ENCODE data around the gene IGFBP5.

Gene IGFBP5, protein sequence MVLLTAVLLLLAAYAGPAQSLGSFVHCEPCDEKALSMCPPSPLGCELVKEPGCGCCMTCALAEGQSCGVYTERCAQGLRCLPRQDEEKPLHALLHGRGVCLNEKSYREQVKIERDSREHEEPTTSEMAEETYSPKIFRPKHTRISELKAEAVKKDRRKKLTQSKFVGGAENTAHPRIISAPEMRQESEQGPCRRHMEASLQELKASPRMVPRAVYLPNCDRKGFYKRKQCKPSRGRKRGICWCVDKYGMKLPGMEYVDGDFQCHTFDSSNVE

DNA sequence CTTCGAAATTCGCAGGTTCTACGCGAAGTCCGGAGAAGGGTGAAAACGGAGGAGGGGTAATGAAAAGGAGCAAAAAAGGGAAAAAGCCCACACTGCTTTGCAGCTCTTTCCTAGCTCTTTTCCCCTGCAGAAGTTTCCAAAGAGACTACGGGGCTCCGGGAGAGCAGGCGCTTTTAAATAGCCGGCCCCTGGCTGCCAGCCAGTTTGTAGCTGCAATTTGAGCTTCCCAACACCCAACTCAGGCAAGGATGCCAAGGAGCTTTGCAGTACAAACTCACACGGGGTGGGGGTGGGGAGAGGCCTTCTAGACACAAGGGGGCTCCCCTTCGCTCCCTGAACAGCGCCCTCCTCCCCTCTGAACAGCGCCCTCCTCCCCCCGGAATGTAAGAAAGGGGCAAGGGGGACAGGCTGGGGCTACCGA, at the start of gene IGFBP5:
TSS of gene IGFBP5 (minus strand) at position 149 of the 421 bp plus-strand sequence. CDS start 774 bp downstream, outside the sequence.
- Histone ChIP-seq H3K4me3 (peak within 1 kb of the TSS; percentile 25 to 54 (median 33)), H3K27ac (peak within 1 kb of the TSS in 19 of 21 experiments; percentile 9 to 85 (median 50))

DNA sequence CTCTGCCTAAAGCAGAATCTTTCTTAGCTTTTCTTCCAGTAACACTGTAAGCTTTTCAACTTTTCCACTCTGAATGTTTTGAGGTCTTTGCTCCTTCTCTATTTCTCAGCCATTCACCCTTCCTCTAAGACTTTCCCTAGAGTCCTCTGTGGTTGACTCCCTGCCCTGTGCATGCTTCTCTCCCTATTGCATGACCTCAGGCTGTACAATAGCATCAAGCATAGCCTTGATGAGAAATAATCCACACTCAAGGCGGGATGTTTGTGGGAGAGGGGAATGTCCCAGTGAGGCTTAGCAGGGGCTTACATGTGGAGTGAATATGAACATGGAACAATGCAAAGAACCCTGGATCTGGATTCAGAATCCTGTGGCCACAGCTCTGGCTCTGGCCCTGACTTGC, 48.4 kb upstream of the IGFBP5 start:
- no peak overlapping the region for H3K27ac ChIP-seq
- H3K4me3 ChIP-seq, result no peak overlapping the region

DNA sequence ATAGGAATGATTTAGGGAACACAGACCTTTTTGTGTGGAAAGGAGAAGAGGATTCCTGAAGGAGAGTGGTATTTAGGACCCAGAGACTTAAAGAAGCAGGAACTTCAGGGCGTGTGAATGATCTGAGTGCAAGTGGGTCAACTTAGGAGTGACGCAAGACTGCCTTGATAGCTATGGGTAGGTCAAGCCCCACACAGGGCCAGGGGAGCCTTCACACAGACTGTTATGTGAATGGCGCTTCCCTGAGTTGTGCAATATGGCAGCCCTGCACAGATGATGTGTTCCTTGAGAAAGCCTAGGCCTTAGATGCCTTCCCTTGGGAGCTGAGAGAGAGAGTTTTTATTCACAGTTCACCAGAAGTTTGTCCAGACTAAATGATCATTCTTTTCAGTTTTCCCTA, 47.1 kb upstream of the IGFBP5 start:
- H3K27ac ChIP-seq, result no peak overlapping the region
- no peak overlapping the region for H3K4me3 ChIP-seq

DNA sequence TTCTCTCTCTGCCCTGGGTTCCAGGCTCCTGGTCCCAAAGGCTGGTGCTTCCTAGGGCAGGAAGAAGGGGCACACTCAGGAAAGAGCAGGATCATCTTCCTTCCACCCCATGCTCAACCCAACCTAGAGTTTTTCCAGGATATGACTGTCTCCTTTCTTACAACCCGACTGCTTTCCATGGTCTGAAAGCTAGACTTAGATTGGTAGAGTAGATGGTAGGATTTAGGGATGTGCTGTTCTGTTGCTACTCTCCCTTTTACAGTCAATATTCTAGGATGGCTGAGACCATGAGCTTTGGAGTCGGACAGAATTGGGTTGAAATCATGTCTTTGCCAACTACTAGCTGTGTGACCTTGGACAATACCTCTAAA, 45.9 kb upstream of the IGFBP5 start:
- Histone ChIP-seq H3K27ac (no peak overlapping the region), H3K4me3 (no peak overlapping the region)

DNA sequence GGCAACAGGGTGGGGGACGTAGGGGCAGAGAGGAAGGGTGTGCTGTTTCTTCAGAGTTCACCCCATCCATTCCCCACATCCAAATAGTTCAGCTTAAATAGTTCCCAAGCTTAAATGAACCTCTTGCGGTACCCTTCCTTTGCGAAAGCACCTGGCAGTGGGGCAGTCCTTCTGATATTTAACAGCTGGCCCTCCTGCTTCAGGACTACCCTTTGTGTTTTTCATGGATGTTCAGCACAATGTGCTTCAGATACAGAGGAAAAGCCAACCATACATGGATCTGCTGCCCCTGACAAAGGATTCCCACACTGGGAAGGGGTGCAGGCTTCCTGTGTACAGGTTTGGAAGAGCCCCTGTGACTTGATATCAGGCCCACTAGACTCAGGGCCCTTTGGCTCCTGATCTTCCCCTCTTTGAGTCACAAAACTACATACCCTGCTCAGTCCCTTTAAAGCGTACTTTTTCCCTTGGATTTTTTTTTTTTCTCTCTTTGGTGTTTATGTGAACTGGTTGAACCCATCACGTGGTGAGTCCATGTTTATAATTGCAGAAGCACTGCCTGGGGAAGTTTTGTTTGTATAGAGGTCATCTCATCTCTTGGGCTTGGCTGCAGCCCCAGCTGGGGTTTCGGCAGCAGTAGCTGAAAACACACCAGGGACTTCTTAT, 45.3 kb upstream of the IGFBP5 start:
- Histone ChIP-seq H3K27ac (no peak overlapping the region), H3K4me3 (no peak overlapping the region)

DNA sequence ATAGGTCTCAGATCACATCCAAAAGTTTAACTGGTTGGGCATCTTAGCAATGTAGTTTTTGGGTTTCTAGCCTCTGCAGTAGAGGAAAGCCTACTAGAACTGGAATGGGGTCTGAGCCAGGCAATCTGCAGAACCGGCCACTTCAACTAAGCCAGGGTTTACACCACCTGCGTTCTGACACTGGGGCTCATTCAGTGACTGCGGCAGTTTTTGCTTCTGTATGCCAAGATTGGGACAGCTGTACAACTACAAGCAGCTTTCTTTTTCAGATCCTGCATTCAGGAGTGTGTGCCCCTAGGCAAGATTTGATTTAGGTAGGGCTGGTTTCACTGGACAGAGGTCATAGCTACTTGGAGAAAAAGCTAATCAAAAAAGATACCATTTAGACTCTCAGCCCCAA, 43.7 kb upstream of the IGFBP5 start:
- H3K4me3 ChIP-seq, result no peak overlapping the region
- H3K27ac ChIP-seq, result no peak overlapping the region

DNA sequence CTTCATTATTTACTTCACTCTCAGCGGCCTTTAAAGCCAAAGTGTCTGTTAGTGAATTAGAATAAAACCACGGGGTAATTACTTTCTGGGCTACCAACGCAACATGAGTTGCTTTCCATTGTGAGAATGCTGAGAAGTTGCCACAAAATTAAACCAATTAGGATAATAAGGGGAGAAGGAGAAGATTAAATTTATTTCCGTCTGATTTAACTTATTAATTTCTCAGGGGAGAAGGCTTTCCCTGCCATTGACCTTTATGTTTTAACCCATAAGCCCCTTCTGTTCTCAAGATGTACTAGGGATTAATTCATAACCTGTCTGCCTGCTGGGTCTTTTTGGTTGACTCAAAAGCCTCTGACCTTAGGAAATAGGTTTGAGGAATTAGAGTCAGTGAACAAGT, 42.3 kb upstream of the IGFBP5 start:
- Histone ChIP-seq H3K4me3 (no peak overlapping the region), H3K27ac (no peak overlapping the region)

DNA sequence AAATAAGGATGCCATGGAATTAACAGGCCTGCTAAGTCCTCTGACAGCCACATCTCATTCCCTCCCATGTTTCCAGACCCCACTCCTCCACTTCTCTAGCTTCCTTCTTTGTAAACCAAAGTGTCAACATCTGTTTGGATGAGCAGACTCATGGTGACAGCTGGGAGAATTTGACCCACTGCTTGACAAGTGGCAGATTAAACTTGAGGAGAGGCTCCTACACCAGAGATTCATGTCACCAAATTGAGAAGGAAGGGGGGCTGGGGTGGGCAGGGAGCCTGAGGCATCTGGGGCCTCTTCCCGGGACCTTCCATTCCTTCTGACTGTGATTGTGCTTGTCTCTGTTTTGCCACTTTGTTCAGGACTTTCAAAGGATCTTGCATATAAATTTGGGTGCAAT, 41.0 kb upstream of the IGFBP5 start:
- Histone ChIP-seq H3K4me3 (no peak overlapping the region), H3K27ac (no peak overlapping the region)

DNA sequence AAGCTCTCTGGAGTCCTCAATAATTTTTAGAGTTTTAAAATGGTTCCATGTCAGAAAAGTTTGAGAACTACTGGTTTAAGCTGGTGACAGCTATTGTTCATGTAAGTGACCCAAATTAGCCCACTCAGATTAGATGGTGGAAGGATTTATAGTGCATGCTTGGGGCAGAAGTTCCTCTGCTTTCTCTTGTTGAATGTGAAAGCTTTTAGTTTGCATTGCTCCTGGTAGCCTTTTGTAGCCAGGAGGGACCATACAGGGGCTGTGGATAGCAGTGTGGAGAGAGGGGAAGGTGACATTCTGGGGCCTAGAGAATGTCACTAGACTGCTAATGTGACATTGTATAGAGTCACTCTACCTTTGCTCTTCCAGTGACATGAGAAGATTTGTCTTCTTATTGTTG, 40.3 kb upstream of the IGFBP5 start:
- H3K27ac ChIP-seq, result peak overlapping the region in 3 of 21 experiments; percentile 6 to 38 (median 36)
- no peak overlapping the region for H3K4me3 ChIP-seq

DNA sequence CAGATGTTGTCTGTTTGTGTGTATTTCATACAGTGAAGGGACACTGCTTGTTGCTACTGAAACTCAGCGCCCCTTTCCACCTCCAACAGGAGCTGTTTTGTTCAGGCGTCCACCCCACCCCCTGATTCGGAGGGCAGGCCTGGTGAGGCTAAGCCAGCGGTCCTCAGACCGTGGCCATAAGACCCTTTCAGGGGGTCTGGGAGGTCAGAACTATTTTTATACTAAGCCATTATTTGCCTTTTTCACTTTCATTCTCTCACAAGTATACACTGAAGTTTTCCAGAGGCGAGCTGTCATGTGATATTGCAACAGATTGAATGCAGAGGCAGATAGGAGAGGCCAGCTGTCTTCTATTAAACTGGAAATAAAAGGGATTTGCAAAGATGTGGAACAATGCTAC, 39.7 kb upstream of the IGFBP5 start:
- H3K4me3 ChIP-seq, result no peak overlapping the region
- H3K27ac ChIP-seq, result peak overlapping the region in 7 of 21 experiments; percentile 2 to 70 (median 48)

DNA sequence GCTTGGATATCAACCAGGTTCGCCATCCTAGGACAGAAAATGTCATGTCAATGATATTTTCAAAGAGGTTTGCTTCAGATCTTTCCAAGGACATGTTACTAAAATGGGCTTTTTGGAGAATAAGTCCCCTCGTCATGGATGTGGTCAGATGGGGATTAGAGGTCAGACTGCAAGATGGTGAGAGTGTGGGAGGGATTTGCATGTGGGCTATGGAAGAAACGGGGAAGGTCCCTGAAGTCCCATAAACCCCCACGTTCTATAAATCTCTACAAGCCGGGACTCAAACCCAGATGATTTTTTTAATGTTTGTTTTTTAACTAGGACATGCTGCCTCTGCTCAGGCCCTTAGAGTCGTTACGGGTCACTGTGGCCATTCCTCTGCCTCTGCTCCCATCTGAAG, 37.7 kb upstream of the IGFBP5 start:
- H3K27ac ChIP-seq, result no peak overlapping the region
- no peak overlapping the region for H3K4me3 ChIP-seq

DNA sequence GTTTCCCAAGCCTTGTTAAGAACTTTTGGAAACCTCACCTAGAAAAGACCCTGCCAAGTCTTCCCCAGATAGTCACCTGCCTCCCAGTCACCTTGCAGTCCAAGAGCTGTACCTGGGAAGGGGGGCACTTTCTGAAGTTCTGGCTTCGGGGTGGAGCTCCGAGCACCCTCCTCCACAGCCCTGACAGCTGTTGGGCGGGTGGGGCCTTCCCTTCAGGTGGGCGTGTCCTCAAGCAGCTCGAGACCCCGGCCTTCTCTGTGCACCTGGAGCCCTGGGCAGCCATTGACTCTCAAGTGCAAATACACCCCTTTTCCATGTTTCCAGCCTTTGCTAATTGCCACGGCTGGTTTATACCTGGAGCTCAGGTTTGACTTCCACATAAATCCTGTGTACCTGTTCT, 37.0 kb upstream of the IGFBP5 start:
- Histone ChIP-seq H3K27ac (no peak overlapping the region), H3K4me3 (no peak overlapping the region)

DNA sequence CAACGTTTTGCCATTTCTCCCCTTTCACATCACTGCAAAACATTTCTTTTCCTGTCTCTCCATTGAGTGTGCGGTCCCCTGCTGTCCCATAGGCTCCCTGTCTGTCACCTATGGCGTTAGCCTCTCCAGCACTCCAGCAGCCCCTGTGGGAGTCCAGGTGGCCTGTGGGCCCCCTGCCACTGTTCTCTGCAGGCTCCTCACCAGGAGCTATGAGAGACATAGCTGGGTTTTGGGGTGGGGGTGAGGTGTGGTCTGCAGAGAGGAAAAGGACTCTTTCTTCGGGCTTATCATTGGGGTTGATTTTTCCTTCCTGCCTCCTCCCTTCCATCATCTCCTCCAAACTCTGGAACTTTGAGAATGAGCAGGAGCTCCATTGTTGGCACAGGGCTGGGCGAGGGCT, 36.1 kb upstream of the IGFBP5 start:
- no peak overlapping the region for H3K27ac ChIP-seq
- H3K4me3 ChIP-seq, result no peak overlapping the region

DNA sequence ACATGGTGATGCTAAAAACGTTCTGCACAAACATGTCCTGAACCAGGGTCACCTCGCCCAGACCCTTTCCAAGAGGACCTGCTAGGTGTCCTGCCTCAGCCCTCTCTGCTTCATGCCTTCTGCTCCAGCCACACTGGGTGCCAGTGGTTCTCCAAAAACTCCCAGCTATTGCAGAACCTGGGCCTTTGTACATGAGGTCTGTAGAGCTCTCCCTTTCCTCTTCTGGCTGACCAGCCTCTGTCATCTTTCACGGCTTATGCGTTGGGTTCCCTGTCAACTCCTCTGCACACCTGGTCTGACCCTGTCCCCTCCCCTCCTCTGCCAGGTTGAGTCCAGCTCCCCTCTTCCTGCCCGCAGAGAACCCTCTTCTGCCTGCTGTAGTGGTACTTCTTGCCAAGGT, 35.5 kb upstream of the IGFBP5 start:
- Histone ChIP-seq H3K4me3 (no peak overlapping the region), H3K27ac (no peak overlapping the region)

DNA sequence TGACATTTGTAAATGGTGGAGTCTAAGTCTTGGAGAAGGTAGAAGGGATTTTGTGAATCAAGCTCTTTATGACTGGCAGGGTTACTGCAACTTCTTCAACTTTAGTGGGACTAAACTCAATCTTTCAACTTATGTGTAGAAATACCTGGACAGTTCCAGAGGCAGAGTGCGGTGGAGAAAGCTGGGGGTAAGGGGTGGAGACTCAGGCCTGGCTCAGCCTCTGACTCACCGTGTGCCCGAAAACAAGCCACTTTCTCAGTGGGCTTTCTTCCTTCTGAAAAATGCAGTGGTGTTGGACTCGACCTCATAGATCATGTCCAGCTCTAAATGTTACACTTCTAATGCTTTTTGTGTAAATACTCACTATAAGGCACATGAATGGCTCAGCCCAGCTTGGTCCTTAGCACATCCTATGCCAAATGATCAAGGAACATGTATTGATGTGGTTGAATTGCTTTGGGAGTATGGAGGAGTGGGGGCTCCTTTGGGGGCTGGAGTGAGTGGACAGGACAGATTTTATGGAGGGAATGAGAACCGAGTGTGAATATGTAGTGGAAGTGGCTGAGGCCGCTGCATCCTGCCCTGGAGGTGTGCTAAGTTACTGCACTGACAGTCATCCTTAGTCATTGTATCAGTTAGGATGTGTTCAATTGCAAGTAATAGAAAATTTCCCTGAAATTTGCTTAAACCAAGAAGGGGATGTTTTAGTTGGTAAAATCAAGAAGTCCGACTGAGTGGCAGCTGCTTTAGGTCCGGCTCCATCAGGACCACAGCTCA, 32.2 kb upstream of the IGFBP5 start:
- Histone ChIP-seq H3K27ac (no peak overlapping the region), H3K4me3 (no peak overlapping the region)

DNA sequence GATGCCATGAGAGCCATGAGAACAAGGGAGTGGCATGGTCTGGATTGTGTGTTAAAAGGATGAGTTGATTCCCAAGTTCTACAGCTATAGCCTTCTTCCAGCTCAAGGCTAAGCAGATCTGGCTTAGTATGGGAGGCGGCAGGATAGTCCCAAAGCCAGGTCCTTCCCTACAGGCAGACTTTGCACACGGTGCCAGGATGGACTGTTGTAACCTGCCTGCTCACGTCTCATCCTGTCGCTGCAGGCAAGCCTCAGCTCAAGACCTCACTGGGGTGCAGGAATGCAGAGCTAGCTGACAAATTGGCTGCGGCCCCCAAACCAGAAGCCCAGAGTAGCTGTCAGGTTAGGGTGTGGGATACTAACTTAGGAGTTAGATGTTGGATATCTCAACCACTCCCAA, 28.8 kb upstream of the IGFBP5 start:
- H3K4me3 ChIP-seq, result no peak overlapping the region
- H3K27ac ChIP-seq, result no peak overlapping the region

DNA sequence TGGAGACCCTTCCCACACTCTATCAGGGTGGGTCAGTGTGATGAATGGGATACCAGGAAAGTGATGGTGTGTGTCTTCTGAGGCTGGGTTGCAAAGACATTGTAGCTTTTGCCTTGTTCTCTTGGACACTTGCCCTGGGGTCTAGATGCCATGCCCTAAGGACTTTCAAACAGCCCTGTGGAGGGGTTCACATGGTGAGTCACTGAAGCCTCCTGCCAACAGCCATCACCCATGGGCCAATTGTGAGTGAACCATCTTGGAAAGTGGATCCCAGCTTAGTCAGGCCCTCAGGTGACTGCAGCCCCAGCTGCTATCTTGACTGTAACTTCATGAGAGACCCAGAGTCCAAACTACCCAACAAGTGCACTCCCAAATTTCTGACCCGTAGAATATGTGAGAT, 25.8 kb upstream of the IGFBP5 start:
- Histone ChIP-seq H3K4me3 (no peak overlapping the region), H3K27ac (no peak overlapping the region)

DNA sequence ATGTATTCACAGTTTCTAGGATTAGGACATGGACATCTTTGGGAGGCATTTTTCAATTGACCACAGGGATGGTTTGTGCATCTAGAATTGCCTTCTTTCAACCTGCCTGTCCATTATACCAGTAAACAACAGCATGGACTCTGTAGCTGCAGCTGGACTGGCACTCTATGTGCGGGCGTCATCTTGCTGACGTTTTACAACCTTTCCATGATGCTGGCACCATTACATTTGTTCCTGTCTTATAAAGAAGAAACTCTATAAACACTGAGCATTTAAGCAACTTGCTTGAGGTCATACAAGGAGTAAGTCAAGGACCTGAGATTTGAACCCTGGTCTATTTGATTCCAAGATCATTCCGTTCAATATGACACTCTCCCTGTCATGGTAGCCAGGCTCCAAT, 25.4 kb upstream of the IGFBP5 start:
- Histone ChIP-seq H3K27ac (no peak overlapping the region), H3K4me3 (no peak overlapping the region)

DNA sequence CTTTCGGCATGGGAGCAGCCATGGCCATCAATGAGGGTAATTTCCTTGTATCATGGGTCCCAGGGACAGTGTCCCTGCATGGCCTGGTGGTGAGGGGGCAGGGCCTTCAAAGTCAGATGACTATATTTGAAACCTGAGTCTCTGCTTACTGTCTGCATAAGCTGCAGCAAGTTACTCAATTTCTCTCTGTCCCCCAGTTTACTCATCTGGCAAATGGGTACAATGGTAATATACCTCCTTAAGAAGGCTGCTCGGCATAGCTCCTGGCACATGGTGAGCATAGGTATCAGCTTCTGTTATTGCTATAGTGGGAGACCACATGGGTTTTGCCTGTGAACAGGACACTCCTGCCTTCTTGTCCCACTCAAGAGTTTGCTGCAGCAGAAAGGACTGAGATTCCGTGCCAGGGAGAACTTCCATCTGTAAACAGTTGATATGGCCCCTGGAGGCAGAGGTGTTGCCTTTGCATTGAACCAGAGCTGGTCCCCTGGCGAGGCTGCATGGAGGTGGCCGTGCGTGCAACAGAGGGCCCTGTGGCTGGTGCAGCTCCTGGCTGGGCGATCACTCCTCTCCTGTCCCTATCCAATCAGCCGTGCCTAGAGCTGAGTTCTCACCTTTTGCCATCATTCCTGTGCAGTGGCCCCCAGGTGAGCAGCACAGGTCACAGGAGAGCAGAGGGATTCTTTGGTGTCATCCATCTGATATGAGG, 22.7 kb upstream of the IGFBP5 start:
- Histone ChIP-seq H3K27ac (peak overlapping the region in 4 of 21 experiments; percentile 29 to 69 (median 44)), H3K4me3 (no peak overlapping the region)

DNA sequence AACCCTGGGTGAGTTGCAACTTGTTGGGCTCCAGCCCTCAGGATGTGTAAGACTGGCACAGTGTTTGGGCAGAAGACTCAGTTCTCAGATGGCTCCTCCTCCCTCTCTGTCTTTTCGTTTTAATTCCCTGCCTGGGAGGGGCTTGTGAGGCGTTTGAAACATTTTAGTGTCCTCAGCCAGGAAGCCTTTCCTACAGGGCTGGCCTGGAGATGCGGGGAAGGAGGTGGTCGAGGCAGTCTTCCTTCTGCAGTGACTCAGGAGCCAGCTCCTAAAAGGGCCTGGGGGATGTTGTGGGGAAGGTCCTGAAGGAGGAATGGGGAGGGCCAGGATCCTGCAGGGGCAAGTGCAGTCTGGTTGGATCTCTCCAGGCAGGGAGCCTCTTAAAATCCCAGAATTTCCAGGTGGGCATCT, 22.1 kb upstream of the IGFBP5 start:
- Histone ChIP-seq H3K4me3 (no peak overlapping the region), H3K27ac (peak overlapping the region in 6 of 21 experiments; percentile 9 to 69 (median 44))
